PC-3 (cell line): ENCODE results near the gene NHP2.

Experiments
- EZH2phosphoT487 ChIP-seq: fragments of 300-600 bp; sonication (generic); IDR thresholded peaks from 2 replicates; pipeline ENCODE4 v1.6.1; 2018; ENCODE audit warnings: mild to moderate bottlenecking, antibody characterized with exemption, low read length, borderline replicate concordance
- TF ChIP-seq, protein P1 (sequence below): fragments of 300-600 bp; sonication (generic); conservative IDR thresholded peaks from 2 replicates; pipeline ENCODE4 v1.5.1; 2017; ENCODE audit warnings: antibody characterized with exemption, low read depth, mild to moderate bottlenecking, low read length

DNA sequence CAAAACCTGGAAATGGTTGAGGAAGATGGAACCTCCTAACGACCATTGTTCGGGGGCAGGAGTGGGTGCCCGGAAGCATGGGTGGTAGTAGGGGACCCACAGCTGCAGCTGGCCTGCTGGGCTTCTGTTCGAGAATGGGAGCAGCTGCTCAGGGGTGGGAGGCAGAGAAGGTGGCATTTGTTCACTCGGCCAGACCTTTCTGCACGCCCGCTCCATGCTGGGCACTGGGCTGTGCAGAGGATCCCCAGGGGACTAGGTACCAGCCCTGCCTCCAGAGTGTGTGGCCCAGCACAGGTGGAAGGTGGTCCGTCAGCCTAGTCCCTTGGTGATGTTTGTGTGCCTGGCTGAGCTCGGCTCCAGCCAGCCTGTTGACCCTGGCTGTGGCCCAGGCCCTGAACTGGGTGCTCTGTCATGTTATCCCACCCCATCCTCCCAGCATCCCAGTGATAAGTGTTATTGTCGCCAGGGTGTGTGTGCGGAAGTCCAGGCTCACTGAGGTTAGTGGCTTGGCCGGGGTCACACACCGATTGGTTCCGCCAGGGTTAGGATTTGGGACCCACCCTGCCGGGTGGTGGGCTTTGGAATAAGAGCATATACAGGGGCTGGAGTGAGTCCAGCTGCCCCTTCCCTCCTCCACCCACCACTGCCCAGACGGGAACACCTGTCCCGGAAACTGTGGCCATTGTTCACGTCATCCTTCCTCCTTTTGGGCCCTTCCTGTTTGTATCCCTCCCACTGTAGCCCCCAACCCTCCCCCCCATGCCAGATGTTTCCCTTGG, 35.6 kb downstream of the NHP2 start:
- TF ChIP-seq, protein P1, sequence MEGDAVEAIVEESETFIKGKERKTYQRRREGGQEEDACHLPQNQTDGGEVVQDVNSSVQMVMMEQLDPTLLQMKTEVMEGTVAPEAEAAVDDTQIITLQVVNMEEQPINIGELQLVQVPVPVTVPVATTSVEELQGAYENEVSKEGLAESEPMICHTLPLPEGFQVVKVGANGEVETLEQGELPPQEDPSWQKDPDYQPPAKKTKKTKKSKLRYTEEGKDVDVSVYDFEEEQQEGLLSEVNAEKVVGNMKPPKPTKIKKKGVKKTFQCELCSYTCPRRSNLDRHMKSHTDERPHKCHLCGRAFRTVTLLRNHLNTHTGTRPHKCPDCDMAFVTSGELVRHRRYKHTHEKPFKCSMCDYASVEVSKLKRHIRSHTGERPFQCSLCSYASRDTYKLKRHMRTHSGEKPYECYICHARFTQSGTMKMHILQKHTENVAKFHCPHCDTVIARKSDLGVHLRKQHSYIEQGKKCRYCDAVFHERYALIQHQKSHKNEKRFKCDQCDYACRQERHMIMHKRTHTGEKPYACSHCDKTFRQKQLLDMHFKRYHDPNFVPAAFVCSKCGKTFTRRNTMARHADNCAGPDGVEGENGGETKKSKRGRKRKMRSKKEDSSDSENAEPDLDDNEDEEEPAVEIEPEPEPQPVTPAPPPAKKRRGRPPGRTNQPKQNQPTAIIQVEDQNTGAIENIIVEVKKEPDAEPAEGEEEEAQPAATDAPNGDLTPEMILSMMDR = no peak
- TF ChIP-seq EZH2phosphoT487 = no peak
